SKM-1 (cell line): ENCODE measurements around the gene HNRNPR.

Experiments
- DNase-seq: peaks from one replicate; lab custom pipeline; 2025; ENCODE audit not compliant: unreplicated experiment; lab: John Stamatoyannopoulos, UW

Gene HNRNPR

DNA sequence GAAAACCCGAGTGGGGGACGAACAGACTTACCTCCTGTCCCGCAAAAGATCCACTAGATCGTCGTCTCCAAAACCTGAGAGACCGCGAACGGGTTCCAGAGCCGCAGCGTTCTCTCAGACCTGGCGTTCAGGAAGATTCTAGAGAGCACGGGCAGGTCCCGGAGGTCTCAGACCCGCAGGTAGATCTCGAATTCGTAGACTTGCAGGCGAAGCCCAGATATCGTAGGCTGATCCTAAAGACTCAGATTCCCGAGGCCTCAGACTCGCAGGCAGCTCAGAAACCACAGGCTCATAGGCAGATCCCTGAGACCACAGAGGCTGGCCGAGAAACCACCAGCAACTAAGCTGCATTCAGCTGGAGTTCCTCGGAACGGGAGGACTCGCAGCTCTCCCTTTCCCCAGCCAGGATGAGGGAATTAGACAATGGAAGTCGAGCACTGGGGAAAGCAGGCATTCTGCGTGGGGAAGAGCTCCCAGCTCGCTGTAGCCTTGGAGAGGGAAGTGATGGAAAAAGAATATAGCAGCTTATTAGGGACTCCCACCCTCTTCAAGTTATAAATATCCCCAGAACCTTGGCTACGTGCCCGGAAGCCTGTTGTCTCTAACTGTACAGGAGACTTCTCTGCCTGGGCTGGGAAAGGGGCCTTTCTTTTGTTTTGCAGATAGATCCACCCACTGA, 25.4 kb upstream of the HNRNPR start, which contains the start of gene ZNF436:
Gene ZNF436, minus strand, starts transcription at position 502 of the 679 bp plus-strand sequence. CDS start 1,831 bp downstream, outside the sequence.
- no peak for DNase-seq

DNA sequence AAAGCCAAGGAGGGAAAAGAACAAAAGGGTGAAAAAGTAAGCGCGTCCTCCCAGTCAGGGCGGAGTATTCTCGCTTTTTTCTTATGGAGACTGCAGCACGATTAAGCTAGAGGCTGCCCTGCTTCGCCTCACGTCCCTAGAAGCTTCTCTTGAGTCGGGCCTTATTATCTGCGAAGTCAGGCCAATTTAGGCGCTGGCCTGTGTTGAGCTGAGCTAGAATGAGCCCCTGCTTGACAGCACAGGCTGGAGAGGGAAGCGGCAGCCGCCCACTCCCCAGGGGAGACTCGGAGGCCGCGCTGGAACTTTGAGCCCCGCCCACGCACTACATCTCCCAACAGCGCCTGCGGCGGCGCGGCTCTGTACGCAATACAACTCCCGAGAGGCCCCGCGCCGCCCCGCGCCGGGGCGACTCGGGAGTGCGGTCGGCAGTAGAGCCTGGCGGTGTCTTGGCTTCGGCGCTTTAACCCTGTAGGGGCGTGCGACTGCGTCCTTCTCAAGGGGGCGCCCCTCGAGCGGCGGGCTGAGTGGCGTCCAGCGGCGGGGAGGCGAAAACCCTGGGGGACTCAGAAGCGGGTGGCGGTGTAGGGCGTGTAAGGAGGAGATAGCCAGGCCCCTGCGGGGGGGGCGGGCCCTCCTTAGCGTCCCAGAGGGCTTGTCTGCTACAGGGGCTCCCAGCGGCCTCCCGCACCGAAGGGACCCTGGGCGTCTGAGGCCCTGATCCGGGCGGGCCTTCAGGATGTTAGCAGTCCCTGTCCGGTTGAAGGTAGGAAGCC, 24.7 kb upstream of the HNRNPR start:
- DNase-seq = peak; percentile 72

DNA sequence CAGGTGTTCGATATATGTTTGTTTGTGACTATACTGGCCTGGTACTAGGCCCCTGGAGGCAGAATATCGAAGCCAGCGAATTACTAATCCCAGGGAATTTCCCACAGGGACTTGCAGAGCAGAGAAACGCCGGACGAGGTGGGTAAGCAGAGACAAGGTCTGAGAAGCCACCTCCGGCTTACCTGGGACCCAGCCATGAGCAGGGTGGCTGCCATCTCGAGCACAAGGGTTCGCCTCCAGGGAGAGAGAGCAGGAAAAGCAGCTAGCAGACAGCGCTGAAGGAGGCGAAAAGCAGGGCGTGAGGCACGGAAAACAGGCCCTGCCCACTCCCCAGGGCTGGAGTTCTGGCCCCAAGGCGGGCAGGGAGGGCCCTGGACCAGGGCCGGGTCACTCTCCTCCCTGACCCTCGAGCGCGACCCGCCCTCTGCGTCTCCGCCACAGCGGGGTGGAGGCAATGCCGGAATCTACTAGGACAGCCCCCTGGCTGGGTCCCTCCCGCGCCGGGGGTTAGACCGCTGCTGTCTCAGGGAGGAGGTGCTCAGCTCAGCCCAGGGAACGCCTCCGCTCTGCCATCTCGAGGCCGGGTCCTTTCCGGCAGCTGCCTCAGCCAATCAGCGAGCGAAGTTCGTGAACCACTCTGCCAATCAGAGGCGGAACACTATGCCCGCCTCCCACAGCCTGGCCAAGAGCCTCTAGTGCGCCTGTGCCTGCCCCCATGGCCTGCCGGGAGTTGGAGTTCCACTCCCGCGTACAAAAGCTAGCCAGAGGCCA, 23.9 kb upstream of the HNRNPR start:
- peak; percentile 99 for DNase-seq

DNA sequence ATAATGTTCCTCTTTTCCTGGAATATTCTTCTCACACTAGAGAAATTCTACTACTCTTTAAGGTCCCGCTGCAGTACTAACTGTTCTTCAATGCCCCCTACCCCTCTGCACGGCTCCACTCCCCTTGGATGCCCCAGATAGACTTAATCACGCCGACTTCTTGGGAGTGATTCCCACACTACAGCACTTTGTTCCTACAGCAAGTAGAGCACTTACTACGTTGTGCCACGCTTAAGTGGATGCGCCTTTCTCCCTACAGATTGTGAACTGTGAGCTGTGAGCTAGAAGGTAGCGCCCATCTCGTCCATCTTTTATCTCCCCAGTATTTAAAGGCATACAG, 23.3 kb upstream of the HNRNPR start:
- DNase-seq = no peak

DNA sequence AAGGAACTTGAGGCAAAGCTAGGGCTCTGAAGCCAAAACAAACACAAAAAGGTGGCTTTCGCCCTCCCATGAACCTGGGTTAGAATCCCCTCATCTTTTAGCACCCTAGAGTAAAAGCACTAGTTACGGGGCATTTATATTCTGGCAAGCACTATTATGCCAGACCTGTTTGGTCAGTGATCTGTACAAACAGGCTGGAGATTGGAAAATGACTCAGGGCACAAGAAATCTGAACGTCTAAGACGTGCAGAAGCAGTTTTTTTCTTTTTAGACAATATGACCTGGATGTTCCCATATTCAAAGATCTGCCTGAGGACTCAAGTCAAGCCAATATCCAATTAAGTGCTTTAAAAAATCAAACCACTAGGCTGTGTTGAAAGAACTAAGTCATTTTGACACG, 22.5 kb upstream of the HNRNPR start:
- no peak for DNase-seq

DNA sequence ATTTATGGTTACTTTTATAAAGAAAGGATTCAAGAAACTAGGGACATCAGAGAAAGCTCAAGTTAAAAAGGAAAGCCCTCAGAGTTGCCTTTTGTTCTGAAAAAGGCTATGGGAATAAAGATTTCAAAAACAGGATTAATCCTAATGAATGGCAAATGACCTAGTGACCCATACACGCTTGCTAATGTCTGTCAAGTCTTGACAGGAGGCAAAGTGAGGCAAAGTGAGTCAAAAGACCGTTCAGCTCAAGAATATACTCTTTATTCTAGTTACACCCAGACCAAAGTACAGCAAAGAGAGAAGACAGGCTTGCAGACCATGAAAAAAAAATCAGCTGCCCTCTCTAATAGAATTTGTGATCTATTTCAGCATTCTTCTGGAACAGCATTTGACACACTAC, 22.1 kb upstream of the HNRNPR start:
- no peak for DNase-seq

DNA sequence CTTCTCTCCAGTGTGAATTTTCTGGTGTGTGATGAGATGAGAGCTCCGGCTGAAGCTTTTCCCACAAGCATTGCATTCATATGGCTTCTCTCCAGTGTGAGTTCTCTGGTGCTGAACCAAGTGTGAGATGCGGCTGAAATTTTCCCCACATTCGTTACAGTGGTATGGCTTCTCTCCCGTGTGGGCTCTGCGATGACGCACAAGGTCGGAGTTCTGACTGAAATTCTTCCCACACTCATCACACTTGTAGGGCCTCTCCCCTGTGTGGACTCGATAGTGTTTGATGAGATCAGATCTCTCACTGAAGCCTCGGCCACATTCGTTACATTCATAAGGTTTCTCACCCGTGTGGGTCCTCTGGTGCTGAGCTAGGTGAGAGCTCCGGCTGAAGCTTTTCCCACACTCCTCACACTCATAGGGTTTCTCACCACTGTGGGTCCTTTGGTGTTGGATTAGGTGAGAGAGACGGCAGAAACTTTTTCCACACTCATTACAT, 18.2 kb upstream of the HNRNPR start:
- DNase-seq = no peak

DNA sequence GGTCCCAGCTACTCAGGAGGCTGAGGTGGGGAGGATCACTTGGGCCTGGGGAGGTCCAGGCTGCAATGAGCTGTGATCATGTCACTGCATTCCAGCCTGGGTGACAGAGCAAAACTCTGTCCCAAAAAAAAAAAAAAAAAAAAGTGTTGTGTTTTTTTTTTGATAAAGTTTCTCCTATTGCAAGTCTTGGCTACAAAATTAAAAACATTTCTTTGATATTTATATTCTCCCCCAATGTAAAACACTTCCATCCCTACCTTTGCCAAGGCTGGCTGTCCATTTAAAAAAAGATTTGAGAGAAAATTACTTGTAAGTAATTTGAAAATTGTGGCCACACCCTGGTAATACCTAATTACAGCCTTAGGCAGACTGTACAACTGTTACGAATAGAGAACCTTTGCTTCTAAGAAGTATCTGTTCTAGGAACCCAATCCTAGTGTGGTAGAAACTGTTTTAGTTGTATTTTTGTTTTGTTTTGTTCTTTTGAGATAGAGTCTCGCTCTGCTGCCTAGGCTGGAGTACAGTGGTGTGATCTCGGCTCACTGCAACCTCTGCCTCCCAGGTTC, 14.3 kb upstream of the HNRNPR start:
- DNase-seq = no peak

DNA sequence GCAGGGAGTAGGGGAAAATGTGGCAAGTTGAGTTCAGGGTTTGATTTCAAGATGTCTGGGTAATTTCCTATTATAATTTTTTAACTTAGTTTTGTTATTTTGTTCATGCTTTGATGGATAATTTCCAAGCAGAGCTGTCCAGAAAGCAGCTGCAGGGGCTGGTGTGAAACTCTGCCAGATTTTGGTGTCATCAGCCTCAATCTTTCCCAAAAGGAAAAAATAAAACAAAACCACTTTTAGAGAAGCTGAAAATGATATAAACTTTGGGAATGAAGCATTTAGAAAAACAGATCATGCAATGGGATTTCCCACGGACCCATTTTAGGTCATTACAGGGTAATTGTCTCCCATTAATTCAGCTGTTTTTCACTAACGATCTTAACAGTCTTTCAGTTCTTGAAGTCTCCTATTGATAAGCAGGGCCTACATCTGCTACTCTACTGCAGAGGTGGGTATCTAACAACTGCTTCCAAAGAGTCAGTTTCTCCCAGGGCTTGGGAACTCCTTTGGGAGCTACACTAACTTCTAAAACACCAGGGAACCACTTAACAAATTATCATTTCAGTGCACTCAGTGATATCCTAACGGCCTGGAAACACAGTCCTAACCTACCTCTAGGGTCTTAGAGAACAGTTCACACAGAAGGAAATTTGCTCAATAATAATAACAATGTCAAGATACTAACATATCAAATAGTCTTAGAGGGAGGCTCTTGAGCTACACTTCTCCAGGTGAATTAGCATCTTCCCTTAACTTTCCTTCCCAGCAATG, 13.2 kb upstream of the HNRNPR start:
- no peak for DNase-seq

DNA sequence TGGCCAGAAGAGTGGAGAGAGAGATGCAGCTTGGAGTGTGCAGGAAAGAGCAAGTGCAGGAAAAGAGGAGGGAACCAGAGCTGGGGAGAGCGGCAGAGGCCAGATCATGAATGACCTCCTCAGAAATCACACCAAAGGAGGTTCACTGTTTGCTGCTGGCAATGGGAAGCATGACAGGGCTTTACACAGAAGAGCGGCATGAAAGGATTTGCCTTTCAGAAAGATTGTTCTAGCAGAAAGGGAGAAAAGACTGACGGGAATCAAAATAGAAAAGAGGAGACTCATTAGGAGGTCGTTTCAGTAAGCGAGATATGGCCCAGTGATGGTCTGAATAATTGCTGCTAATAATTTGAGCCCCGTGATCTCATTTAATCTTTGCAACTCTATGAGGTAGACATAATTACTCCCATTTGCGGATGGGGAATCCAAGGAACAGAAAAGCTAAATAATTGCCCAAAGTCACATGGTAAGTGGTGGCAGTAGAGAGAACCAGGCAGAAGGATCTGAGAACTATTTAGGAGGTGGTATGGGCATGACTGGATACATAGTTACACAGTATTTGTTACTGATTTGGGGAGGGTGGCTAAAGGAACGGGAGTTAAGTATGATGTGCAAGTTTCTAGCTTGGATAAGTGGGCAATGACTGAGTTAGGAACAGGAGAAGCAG, 12.5 kb upstream of the HNRNPR start:
- DNase-seq = no peak

DNA sequence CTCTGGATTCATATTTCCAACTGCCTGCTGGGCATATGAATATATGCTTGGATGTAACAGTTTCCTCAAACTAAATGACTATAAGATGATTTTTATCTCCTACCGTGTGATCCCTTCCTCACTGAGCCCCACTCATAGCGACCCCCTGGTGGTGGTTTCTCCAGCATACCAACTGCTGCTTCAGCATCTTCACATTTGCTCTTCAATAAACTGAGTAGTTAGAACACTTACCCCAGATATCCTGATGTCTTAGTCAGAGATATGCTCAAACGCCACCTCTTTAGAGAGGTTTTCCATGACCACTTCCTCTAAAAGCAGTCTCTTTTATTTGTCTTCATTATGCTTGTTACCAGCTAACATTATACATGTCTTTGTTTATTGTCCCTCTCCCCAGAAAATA, 10.2 kb upstream of the HNRNPR start:
- DNase-seq = no peak

DNA sequence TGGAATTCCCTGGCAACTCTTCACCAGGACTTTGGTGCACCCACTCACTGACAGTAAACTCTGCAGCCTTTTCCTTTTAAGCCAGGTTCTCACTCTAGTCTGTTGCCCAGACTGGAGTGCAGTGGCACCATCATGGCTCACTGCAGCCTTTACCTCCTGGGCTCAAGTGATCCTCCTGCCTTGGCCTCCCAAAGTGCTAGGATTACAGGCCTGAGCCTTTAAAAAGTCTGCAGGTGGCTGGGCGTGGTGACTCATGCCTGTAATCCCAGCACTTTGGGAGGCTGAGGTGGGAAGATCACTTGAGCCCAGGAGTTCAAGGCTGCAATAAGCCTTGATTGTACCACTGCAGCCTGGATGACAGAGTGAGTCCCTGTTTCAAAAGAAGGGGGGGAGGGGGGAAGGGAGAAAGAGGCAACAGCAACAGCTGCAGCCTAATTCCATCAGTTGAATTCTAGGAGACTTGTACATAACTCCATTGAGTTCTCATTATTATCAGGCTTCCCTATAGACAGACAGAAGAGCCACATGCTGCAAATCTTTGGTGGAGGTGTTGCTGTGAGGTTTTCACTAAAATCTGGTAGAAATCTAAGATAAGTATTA, 8.1 kb upstream of the HNRNPR start:
- no peak for DNase-seq

DNA sequence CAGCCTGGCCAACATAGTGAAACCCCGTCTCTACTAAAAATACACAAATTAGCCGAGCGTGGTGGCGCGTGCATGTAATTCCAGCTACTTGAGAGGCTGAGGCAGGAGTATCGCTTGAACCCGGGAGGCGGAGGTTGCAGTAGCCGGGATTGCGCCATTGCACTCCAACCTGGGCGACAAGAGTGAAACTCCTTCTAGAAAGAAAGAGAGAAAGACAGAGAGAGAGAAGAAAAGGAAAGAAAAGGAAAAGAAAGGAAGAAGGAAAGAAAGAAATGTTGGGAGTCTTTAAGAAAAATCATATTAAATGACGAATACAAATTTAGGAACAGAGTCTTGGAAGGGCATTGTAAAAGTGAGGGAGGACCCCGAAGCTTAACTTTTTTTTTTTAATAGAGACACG, 1.8 kb upstream of the HNRNPR start:
- no peak for DNase-seq

DNA sequence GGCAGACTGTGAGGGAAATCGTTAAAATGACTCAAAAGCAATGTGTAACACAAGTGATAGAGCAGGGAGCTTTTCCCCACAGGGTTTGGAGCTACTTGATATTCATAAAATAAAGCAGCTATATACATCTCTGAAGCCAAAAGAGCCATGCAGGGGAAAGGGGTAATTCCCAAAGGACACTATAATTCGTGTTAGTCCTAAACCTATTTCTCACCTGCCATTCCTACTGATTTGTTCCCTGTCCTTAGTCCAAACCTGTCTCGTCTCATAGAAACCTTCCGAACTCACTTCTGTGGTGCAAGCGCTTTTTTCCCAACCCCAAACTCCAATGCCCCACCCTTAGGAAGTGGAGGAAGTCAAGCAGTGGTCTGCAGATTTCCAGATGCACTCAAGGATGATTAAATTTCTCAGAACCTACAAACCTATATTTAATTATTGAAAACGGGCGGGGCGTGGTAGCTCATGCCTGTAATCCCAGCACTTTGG, 946 bp upstream of the HNRNPR start:
- no peak for DNase-seq

DNA sequence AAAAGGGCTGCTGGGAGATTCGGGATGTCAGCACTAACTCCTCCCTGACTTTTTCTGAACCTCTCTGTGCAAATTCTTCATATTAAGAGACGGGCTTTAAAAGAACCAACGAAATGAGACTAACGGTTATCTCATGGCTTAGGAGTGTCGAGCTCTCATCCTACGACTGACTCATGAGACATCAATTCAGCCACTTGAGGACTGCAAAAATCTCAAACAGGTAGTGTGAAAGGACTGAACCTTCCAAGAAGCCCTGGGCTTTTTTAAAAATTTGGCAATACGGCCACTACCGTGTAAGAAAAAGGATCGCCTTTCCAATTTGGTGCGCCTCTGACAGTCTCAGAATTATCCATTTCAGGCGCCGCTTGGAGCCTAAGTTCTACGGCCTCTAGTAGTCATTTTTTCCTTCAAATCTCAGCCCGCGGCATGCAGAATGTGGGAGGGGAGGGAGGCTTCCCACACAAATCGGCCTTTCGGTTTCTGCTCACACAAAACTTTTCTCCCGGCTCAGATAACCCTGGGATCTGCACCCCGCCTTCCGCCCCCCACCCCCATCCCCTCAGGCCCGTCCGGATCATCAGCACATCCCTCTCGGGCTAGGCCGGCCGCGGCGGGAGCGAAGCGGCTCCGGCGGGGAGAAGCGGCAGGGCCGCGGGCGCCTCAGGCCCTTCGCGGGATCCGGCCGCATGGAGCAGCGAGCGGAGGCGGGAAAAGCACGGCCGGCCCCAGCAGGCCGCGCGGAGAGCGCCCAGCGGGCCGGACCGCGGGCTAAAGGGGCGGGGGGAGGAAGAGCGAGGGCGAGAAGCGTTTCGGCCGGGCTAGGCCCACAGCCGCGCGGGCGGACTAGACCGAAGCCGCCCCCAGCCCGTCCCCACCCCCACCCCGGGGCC, 618 bp downstream of the HNRNPR start:
- DNase-seq = no peak

DNA sequence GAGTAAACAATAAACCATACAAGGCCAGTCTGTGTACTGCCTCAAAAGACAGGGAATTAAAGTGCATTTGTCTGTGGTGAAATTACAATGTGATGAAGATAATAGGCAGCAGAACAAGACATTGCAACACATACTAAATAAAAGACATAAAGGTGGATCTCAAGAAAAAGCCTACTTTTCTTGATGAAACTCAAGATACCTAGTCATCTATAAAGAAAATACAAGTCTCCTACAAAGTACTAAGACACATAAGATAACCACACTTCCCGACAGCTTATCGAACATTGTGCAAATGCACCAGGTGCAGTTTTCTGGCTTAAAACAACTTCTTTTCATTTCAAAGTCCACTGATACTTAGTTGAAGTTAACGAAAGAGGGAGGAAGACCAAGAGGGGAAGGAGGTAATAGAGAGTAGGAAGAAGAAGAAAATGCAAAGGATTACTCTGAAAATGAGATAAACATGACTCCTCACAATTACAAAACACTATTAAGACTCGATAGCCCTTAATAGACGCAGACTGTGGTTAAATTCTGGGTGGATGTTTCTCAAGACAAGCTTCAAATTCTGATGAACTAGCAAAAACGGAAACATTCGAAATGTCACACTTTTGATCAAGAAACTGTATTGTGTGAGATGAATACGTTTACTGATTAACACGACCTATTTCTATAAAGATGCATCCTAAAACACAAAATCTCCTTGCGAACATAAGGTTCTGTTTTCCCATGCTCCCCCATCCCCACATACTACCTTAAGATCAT, 2.0 kb downstream of the HNRNPR start:
- no peak for DNase-seq

DNA sequence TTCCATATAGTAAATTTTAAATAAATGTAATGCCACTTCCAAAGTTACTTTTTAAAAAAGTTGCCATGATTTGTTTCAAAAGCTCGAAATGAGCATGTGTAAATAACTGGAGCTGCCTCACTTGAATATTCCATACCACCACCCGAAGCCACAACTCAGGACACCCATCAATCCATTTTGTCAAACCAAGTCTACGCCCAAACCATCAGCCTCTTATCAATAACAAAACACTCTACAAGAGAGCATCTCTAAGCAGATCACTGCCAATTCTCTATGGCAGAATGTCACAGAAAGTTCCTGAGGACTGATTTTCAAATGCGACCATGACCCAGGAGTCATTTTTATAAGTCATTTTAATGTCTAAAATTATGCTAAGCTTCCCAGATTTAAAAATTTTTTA, 4.5 kb downstream of the HNRNPR start:
- DNase-seq = no peak

DNA sequence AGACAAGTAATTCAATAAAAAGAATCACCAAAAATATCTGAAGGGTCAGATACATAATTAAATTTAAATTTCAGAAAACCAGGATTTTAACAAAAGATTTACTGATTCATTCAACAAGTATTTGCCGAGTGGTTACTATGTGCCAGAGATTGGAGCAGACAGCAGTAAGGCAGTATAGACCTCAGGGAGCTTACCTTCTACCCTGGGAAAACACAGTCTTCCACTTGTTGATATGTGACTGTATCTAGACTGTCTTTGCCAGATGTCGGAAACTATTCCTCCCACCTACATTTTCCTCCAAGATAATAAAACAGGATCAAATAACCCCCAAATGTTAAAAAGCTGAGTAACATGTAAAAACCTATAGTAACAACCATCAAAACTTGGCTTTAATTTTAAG, 6.2 kb downstream of the HNRNPR start:
- no peak for DNase-seq
